ENCODE measurements around the gene PALD1.

Gene PALD1

GRCh38 chr10:70458329-70459060 lies 20.1 kb upstream of the PALD1 start:
- peak; percentile 22 for DNase-seq

GRCh38 chr10:70459061-70459773 lies 19.4 kb upstream of the PALD1 start:
- no peak for DNase-seq

DNA sequence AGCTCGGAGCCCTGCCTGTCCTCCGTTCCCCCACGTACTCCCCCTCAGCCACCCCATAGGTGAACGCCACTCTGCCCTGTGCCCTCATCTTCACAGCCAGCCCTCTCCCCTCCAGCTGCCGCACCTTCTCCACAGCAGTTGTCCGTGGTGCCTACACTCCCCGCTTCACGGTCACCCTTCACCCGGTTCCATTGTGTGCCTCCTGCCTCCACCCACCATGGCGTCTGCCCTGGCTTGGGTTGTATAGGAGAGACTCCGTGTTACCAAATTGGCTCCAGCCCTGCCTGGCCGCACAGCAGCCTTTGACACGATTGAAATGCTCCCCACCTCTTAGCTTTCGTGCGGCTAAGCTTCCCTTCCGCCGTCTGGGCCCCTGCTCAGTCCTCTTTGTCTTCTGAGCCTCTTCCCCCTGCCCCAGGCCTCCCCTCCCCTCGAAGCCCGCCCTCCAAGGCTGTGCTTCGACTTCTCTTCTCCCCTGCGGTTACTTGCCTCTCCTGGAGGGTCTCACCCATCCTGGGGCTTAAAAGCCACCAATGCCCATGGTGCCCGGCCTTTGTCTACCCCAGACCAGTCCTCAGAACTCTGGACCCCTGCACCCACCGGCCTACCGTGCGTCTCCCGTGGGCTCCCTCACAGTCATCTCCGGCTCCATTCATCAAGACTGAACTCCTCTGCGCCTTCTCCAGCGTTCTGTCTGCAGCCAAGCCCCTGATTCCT lies 18.6 kb upstream of the PALD1 start:
- DNase-seq: no peak

DNA sequence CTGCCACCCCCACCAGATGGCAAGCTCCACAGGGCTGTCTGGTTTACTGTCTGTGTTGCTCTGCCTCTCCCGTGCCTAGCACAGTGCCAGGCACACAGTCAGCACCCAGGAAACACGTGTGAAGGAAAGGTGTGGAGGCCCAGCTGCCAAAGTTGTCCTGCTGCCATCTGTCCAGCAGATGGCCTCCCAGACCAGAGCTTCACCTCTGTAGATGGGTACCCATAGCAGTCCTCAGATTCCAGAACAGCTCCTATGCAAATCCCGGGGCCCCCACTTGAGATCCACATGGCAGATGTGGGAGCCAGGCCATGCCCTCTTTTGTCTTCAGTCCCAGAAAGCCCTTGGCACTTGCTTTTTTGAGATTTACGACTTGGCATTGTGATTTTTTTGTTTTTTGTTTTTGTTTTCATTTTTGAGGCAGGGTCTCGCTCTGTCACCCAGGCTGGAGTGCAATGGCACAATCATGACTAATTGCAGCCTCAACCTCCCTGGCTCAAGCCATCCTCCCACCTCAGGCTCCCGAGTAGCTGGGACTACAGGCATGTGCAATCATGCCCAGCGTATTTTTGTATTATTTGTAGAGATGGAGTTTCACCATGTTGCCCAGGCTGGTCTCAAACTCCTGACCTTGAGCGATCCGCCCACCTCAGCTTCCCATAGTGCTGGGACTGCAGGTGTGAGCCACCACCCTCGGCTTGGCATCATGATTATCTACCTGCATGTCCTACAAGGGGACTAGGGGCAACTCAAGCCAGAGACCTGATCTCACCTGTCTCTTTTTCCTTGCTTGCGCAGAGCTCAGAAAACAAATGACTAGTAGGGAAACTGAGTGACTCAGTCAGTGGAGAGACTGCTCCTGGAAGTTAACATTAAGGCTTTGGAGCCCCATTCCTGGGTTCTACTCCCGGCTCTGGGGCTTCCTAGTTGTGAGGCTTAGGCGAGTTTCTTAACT lies 16.9 kb upstream of the PALD1 start:
- no peak for DNase-seq

GRCh38 chr10:70462349-70462984 lies 16.1 kb upstream of the PALD1 start:
- no peak for DNase-seq

GRCh38 chr10:70465278-70465677 lies 13.3 kb upstream of the PALD1 start:
- DNase-seq: no peak

DNA sequence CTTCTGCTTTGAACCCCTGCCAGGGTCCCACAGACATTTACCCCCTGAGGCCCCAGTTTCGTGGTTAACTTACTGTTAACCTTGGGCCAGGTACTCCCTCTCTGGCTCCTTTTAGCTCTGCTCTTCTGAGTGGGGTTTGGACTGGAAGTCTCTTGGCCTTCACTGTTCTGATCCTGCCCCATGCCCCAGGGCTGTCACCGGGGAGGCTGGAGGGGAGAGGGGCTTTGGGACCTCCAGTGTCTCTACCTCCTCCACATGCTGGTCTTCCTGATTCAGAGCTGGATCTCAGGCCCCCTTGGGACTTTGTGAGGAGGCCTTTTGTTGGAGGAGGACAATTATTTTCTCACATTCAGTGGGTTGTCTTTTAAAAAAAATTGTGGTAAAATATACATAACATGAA lies 12.7 kb upstream of the PALD1 start:
- DNase-seq: no peak

- no peak for DNase-seq
Observed at GRCh38 chr10:70466951-70467350, 11.6 kb upstream of the PALD1 start.

- DNase-seq: no peak
Observed at GRCh38 chr10:70472799-70473454, 5.6 kb upstream of the PALD1 start.

DNA sequence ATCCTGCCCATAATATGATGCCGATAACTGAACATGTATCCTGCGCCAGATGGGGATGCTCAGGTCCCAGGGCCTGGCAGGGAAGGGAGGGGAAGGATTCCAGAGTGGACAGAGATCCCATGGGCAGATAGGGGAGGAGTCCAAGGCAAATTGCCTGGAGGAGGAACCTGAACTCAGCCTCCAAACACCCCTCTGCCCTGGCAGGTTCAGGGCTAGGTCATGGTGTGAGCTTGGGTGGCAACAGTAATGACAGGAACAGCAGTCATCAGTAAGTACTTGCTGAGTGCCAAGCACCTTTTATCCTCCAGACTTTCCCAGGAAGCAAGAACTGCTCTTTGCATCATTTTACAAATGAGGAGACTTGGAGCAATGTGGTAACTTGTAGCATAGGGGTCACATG lies 3.8 kb upstream of the PALD1 start:
- DNase-seq: no peak

- no peak for DNase-seq
Observed at GRCh38 chr10:70475661-70476060, 2.9 kb upstream of the PALD1 start.

GRCh38 chr10:70476249-70477035 lies 2.1 kb upstream of the PALD1 start:
- no peak for DNase-seq

- no peak for DNase-seq
Observed at GRCh38 chr10:70477661-70478162, 855 bp upstream of the PALD1 start.

DNA sequence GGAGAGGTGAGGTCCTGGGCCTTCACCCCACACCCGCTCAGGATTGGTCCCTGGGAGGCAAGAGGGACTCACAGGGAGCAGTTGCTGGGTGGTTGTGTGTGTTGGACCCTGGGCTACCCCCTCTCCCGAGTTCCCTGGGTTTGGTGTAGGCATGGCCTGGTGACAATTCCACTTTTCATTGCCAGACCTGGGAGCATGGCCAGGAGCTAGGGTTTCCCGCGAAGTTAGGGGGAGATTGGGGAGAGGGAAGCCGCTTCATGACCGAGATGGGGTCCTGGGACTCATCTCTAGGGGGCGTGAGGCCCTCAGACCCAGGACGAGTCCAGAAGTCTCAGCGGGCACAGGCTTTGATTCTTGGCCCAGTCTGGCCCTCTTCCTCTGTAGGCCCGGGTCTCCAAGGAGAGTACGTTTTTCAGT lies 606 bp downstream of the PALD1 start:
- no peak for DNase-seq

DNA sequence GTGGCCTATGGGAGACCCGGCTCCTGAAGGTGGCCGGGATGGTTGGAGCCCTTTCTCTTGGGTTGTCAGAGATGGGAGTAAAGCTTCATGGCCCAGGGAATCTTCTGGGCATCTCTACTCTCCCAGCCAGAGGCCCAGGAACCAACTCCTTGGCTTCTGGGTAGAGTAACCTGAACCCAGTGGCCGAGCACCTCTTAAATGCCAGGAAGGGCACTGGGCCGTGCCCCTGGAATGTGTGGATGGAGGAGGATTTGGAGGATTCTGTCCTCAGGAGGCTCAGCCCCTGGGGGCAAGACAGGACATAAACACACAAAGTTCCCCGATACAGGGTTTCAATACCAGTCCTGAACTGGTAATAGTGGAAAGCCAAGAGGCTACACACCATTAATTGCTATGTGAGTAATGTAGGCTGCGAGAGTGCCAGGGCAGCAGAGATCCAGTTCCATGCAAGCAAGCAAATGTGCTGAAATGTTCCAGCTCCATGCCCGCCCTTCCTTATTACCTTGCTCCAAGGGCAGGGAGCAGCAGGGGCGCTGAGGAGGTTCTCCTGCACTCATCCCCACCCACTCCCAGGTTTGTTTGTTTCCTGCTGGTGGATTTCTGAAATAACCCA lies 1.2 kb downstream of the PALD1 start:
- no peak for DNase-seq

DNA sequence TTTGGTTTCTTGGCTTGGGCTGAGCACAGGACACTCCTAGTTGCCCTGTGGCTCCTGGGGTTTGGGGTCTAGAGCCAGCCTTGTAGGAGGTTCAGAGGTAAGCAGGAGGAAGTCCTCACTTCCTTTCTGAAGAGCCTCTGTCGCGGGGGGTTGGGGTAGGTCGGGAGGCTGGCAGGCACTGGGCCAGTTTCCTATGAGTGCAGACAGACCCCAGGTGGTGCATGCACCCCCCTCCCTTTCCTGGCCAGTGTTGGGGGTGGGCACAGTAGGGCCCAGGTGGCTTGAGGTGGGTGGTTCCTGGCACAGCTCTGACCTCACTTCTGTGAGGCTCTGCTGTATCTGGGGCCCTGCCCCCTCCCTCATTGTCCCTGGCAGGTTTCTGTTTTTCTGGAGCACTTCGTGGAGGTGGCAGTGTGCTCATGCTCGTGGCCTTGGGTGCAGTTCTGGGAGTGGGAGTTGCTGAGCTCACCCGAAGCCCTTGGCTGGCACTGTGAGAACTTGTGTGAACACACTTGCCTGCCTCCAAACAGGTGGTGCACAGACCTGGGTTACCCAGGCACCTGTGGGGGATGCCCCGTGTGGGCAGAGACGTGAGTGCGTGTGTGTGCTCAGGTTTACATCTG lies 1.8 kb downstream of the PALD1 start:
- DNase-seq: no peak

DNA sequence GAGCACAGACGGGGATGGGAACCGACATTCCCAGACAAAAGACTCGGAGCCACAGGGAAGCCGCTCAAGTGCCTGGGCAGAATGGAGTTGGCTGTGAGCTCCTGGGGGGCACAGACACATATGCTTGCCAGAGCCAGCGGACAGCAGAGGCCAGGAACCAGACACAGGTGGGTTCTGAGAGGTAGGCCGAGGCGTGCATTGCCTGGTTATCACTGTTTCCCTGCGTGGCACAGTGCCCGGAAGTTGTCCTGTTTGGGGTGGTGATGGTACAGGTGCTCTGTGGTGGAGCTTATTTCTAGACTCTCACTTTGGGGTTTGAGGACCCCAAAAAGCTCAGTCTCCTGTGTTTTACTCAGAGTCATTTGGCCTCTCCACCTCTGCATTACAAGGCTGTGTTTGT lies 2.5 kb downstream of the PALD1 start:
- DNase-seq: no peak

- DNase-seq: no peak
Observed at GRCh38 chr10:70481831-70482530, 3.4 kb downstream of the PALD1 start.
